ENCODE measurements around the gene SPINT2.

- TF ChIP-seq CTCF (CRISPR knock-in tag; IDR thresholded peaks at IDR 0.05), result no peak
- TF ChIP-seq TFAP4 (IDR thresholded peaks at IDR 0.05; ENCODE audit: borderline replicate concordance, low read depth), result no peak
- no peak for TF ChIP-seq IRX3 (CRISPR knock-in tag; IDR thresholded peaks at IDR 0.05; ENCODE audit: borderline replicate concordance, low read depth)
- no peak for TF ChIP-seq ZNF207 (IDR thresholded peaks at IDR 0.05; ENCODE audit: borderline replicate concordance)
- no peak for TF ChIP-seq ZNF350 (CRISPR knock-in tag; IDR thresholded peaks at IDR 0.05; ENCODE audit: borderline replicate concordance, low read depth)
- TF ChIP-seq, protein P1, sequence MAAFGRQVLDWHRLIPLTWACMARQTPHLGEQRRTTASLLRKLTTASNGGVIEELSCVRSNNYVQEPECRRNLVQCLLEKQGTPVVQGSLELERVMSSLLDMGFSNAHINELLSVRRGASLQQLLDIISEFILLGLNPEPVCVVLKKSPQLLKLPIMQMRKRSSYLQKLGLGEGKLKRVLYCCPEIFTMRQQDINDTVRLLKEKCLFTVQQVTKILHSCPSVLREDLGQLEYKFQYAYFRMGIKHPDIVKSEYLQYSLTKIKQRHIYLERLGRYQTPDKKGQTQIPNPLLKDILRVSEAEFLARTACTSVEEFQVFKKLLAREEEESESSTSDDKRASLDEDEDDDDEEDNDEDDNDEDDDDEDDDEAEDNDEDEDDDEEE (CRISPR knock-in tag; IDR thresholded peaks at IDR 0.05), result no peak
- no peak for TF ChIP-seq NBN (conservative IDR thresholded peaks at IDR 0.05)
- TF ChIP-seq, protein P2, sequence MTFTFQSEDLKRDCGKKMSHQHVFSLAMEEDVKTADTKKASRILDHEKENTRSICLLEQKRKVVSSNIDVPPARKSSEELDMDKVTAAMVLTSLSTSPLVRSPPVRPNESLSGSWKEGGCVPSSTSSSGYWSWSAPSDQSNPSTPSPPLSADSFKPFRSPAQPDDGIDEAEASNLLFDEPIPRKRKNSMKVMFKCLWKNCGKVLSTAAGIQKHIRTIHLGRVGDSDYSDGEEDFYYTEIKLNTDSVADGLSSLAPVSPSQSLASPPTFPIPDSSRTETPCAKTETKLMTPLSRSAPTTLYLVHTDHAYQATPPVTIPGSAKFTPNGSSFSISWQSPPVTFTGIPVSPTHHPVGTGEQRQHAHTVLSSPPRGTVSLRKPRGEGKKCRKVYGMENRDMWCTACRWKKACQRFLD (CRISPR knock-in tag; IDR thresholded peaks at IDR 0.05; ENCODE audit: borderline replicate concordance), result no peak
- no peak for TF ChIP-seq TCF7 (IDR thresholded peaks at IDR 0.05; ENCODE audit: low read depth)
- no peak for TF ChIP-seq HNRNPH1 (optimal IDR thresholded peaks at IDR 0.05; ENCODE audit: low read depth, low read length)
- TF ChIP-seq EZH2 (conservative IDR thresholded peaks at IDR 0.05; ENCODE audit: low read depth, low read length), result no peak
- no peak for TF ChIP-seq RBFOX2 (IDR thresholded peaks at IDR 0.05; ENCODE audit: low read depth, low read length)
- TF ChIP-seq ZNF34 (CRISPR knock-in tag; IDR thresholded peaks at IDR 0.05; ENCODE audit: borderline replicate concordance), result no peak
- no peak for TF ChIP-seq PAWR (CRISPR knock-in tag; IDR thresholded peaks at IDR 0.05; ENCODE audit: borderline replicate concordance)
Observed at GRCh38 chr19:38219221-38219620, 45.2 kb upstream of the SPINT2 start.
